Measurements from ENCODE around the gene SLBP.

The SLBP gene

DNA sequence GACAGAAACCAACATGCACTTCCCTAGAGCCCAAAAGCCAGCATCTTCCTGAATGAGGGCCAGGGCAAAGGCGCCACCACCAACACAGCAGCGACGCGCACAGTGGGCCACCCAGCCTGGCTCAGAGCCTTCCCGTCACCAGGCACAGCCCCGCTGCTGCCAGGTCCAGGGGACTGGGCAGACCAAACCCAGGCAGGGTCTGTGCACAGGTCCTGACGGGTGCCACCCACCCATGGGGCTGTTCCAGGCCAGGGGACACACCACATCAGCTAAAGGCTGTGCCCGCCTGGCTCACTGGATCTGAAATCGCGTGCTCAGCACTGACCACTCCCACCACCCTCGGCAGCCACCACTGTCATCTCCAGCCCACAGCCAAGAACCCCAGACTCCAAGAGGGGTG lies 41.8 kb downstream of the SLBP start:
- DNase-seq: no peak

GRCh38 chr4:1669850-1670249 lies 42.3 kb downstream of the SLBP start:
- no peak for DNase-seq

DNA sequence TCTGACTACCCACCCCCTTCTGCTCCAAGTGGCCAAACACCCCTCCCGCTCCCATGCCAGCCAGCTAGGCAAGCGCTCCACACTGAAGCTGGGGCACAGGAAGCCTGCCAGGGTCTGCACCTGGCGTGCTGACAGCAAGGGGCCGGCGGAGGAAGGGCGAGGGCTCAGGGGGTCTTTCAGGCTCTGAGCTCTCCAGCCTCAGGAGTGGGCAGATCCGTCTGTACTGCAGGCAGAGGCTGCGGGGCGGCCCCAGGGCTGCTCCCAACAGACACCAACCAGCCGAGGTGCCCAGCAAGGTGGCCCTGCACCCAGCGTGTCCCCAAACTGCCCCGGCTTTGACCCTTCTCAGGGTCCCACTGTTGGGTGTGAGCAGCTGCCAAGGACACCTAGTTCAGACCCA lies 42.8 kb downstream of the SLBP start:
- DNase-seq: no peak

DNA sequence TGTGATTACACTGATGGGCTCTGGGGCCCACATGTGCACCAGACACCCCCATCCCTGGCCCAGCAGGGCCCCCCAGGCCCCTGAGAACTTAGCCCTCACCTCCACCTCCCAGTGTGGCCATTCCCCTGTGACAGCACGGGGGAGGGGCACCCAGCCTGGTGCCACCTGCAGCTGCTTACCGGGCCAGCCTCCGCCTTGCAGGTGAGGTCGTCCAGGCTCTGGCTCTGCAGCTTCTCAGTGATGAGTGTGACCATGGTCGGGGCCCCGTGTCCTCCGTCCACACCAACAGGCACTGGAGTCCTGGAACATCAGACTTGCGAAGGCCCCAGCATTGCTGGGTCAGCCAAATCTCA lies 43.7 kb downstream of the SLBP start:
- no peak for DNase-seq

GRCh38 chr4:1667273-1667672 lies 44.8 kb downstream of the SLBP start:
- DNase-seq: no peak

- DNase-seq: no peak
Observed at GRCh38 chr4:1666391-1666790, 45.7 kb downstream of the SLBP start.

DNA sequence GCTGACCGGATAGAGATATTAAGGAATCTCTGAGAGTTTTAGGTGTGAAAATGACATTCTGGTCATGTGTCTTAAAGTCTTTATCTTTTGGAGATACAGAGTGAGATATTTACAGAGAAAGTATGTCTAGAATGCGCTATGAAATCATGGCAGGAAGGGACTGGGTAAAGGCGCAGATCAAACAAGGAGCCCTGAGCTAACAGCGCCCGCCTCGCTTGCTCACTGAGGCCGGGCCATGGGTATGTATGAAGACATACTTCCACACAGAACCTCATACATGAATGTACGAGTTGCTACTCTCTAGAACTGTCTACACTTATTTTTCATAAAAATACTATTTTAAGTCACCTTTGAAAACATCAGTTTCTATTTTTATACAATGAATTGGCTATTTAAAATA lies 48.0 kb downstream of the SLBP start:
- no peak for DNase-seq

GRCh38 chr4:1663549-1663948 lies 48.6 kb downstream of the SLBP start:
- DNase-seq: no peak

GRCh38 chr4:1661695-1662094 lies 50.4 kb downstream of the SLBP start:
- DNase-seq: no peak

- no peak for DNase-seq
Observed at GRCh38 chr4:1660948-1661677, 51.0 kb downstream of the SLBP start.

- no peak for DNase-seq
Observed at GRCh38 chr4:1659104-1660043, 52.7 kb downstream of the SLBP start.

DNA sequence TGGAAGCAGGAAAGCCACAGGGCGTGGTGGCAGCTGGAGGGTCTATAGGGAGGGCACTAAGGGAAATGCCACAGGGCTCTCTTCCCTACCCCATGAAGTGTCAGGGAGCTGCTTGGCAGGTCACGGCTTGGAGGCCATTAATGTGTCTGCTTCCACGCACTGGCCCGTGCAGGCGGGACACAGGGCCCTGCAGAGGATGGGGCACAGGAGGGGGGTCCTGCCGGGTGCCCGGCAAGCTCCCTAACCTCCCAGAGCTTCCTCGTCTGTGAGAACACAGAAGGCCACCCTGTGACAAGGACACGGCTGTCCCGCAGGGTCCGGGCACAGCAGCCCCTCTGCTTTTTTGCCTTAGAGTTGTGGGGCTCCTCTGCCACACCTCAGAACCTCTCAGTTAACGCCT lies 53.5 kb downstream of the SLBP start:
- no peak for DNase-seq

DNA sequence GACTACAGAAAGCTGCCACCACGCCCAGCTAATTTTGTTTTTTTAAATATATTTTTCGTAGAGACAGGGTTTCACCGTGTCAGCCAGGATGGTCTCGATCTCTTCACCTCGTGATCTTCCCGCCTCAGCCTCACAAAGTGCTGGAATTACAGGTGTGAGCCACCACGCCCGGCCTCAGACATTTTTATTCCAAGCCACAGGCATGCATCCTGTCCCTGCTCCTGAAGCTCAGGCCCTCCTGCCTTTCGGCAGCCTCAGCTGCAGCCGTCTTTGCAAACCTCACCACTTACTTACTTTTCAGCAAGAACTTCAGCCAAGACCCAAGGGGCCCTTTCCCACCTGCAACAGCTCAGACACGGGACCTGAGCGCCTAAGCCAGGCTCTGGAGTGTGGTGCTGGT lies 54.0 kb downstream of the SLBP start:
- DNase-seq: no peak

DNA sequence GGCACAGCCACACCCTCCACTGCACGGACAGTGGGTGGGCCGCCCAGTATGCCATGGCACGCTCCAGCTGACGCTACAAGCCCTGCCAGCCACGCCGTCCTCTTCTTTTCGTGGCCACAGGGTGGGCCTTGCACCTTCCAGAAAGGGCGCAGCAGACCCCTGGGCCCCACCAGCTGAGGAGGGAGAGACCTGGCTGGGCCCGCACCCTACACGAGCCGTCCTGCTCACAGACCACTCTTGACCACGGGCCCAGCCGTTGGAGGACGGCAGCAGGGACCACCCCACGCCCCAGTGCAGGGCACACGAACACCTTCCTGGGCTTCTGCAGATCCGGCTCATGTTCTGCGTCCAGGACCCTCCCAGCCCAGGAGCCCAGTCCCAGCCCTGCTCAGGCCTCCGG lies 55.1 kb downstream of the SLBP start:
- no peak for DNase-seq

DNA sequence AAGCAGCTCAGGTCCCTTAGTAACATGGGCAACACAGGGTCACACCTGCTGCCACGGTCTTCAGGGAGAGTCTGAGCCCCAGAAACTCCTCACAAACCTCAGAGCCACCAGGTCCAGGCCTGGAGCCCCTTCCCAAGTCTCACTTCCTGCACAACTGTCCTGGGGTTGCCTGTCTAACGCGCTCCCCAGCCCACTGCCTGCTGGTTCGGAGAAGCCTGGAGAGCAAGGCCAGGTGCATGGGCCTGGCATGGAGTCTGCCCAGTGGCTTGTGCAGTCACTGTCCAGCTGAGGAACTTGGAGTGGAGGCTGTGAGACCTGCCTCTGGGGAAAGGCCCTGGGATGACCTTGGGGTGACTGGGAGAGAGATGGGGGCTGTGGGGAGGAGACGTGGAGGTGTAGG lies 56.0 kb downstream of the SLBP start:
- DNase-seq: no peak

- DNase-seq: no peak
Observed at GRCh38 chr4:1655676-1656075, 56.4 kb downstream of the SLBP start.

DNA sequence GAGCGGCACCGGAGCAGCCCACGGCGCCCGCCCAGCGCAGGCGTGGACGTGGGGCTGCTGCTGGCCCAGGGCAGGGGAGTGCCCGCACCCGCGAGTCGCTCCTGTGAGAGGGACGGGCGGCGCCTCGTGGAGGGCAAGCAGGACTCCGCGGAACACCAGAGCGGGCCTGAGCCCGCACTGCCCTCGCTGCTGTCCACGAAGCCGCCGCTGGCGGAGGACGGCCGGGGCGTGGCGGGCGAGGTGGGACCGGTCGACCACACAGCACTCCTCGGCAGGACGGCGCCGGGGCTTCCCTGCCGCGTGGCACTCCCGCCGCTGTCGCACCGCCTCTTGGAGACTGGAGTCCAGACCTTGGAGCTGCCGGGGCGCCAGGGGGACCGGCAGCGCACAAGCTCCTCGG lies 57.0 kb downstream of the SLBP start:
- DNase-seq: no peak

GRCh38 chr4:1654216-1654955 lies 57.7 kb downstream of the SLBP start:
- no peak for DNase-seq

- no peak for DNase-seq
Observed at GRCh38 chr4:1653776-1654175, 58.3 kb downstream of the SLBP start.

GRCh38 chr4:1652088-1652487 lies 60.0 kb downstream of the SLBP start:
- no peak for DNase-seq

DNA sequence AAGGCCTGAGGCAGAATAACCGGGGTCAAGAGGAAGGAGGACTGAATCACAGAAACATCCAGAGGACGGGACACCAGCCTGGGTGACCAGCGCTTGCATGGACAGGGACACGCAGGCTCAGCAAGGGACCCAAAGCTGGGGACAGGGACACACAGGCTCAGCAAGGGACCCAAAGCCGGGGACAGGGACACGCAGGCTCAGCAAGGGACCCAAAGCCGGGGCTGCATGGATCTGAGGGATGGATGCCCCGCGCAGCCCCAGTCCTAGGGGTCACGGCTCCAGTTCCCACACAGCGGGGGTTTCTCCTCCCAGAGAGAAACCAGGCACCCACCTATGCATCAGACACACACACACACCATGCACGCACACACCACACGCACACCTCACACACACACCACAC lies 60.5 kb downstream of the SLBP start:
- DNase-seq: no peak

DNA sequence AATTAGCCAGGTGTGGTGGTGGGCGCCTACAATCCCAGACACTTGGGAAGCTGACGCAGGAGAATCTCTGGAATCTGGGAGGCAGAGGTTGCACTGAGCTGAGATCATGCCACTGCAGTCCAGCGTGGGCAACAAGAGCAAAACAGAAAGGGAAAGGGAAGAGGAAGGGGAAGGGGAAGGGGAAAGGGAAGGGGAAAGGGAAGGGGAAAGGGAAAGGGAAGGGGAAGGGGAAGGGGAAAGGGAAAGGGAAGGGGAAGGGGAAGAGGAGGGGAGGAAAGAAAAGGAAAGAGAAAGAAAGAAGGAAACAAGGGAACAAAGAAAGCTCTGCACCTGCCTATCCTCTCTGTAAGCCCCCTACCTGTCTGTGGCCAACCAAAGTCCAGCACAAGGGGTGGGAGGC lies 63.2 kb downstream of the SLBP start:
- DNase-seq: no peak

DNA sequence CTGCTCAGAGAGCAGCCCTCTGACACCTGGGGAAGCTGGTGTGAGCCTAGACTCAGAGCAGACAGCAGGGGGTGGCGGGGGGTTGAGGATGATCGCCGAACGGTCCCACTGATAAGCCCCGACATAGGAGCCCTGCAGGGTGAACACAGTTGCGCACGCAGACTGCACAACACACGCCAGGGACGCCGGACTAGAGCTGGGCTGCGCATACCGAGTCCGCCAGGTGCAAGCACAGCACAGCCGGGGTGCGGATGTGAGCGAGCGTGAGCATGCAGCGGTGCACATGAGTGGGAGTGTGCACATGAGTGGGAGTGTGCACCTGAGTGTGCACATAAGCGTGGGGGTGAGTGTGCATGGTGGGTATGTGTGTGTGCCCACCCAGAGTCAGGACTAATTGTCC lies 64.7 kb downstream of the SLBP start:
- DNase-seq: no peak

DNA sequence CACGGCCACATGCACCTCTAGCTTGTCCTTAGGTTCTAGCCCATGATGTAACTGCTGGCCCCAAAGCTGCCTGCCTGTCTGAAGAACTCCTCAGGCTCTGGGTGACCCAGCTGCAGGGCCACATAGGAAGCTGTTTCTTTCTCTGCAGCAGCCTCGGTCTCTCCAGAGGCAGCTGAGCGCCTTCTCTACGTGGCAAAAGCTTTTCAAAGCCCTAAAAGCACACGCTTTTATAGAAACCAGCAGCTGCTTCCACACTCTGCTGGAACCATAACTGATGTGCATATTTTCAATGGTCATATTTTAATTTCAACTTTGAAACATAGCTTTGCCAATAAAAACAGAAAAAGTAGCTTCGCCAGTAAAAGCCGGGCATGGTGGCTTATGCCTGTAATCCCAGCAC lies 65.4 kb downstream of the SLBP start:
- DNase-seq: no peak

All from NCI-H2227 treated with DMSO at 0.1 percent for 48 hours (cell line).